DOHH2 (cell line): ENCODE measurements around the gene STPG3.

Experiments used
- H3F3A ChIP-seq: fragments of 200-600 bp; sonication (generic), shearing (Covaris generic); 2 replicates; pipeline ENCODE4 v1.6.0; 2016; ENCODE audit warnings: antibody characterized with exemption, mild to moderate bottlenecking; ENCODE audit not compliant: control insufficient read depth, insufficient read depth
- H3K27ac ChIP-seq: fragments of 200-600 bp; sonication (generic); 2 replicates; pipeline ENCODE4 v1.5.1; 2014; ENCODE audit warnings: low read depth, mild to moderate bottlenecking, low read length, moderate library complexity
- H3K27me3 ChIP-seq: fragments of 200-600 bp; sonication (generic); 2 replicates; pipeline ENCODE4 v1.6.1; 2014; ENCODE audit warnings: mild to moderate bottlenecking, low read length, mixed read lengths; ENCODE audit not compliant: control insufficient read depth
- H3K36me3 ChIP-seq: fragments of 200-600 bp; sonication (generic); 2 replicates; pipeline ENCODE4 v1.6.1; 2014; ENCODE audit warnings: mild to moderate bottlenecking, low read length, moderate library complexity, mixed read lengths; ENCODE audit not compliant: control insufficient read depth
- H3K4me1 ChIP-seq: fragments of 200-600 bp; sonication (generic); 2 replicates; pipeline ENCODE4 v1.6.1; 2014; ENCODE audit warnings: mild to moderate bottlenecking, low read length, mixed read lengths; ENCODE audit not compliant: control insufficient read depth
- H3K4me2 ChIP-seq: fragments of 200-600 bp; sonication (generic); 2 replicates; pipeline ENCODE4 v1.6.0; 2014; ENCODE audit warnings: mild to moderate bottlenecking, low read length, moderate library complexity
- H3K4me3 ChIP-seq: fragments of 200-600 bp; sonication (generic); 2 replicates; pipeline ENCODE4 v1.5.1; 2014; ENCODE audit warnings: mild to moderate bottlenecking, low read length, mixed read lengths
- H3K79me2 ChIP-seq: fragments of 200-600 bp; sonication (generic); 2 replicates; pipeline ENCODE4 v1.6.1; 2014; ENCODE audit warnings: mild to moderate bottlenecking, low read length, mixed read lengths; ENCODE audit not compliant: control insufficient read depth
- H3K9me2 ChIP-seq: fragments of 200-600 bp; sonication (generic); replicated peaks from 2 replicates; pipeline ENCODE4 v1.6.1; 2014; ENCODE audit warnings: mild to moderate bottlenecking, low read length, mixed read lengths; ENCODE audit not compliant: control insufficient read depth
- H3K9me3 ChIP-seq: fragments of 200-600 bp; sonication (generic); 2 replicates; pipeline ENCODE4 v1.6.1; 2014; ENCODE audit warnings: antibody characterized with exemption, low read length, mixed read lengths; ENCODE audit not compliant: control insufficient read depth, insufficient read depth
- H4K20me1 ChIP-seq: fragments of 200-600 bp; sonication (generic); 2 replicates; pipeline ENCODE4 v1.6.0; 2014; ENCODE audit warnings: low read depth, mild to moderate bottlenecking, antibody characterized with exemption, low read length, moderate library complexity; ENCODE audit not compliant: control insufficient read depth, insufficient read depth
- EZH2phosphoT487 ChIP-seq: fragments of 200-600 bp; sonication (generic); IDR thresholded peaks from 2 replicates; pipeline ENCODE4 v1.6.1; 2017; ENCODE audit warnings: borderline replicate concordance, mild to moderate bottlenecking, antibody characterized with exemption, low read length, moderate library complexity, mixed read lengths
- TF ChIP-seq, protein P1 (sequence below): fragments of 200-600 bp; sonication (generic); IDR thresholded peaks from one replicate; pipeline ENCODE4 v1.5.1; 2014; ENCODE audit warnings: antibody characterized with exemption, mild to moderate bottlenecking, low read depth, low read length; ENCODE audit not compliant: poor library complexity, severe bottlenecking

The STPG3 gene

DNA sequence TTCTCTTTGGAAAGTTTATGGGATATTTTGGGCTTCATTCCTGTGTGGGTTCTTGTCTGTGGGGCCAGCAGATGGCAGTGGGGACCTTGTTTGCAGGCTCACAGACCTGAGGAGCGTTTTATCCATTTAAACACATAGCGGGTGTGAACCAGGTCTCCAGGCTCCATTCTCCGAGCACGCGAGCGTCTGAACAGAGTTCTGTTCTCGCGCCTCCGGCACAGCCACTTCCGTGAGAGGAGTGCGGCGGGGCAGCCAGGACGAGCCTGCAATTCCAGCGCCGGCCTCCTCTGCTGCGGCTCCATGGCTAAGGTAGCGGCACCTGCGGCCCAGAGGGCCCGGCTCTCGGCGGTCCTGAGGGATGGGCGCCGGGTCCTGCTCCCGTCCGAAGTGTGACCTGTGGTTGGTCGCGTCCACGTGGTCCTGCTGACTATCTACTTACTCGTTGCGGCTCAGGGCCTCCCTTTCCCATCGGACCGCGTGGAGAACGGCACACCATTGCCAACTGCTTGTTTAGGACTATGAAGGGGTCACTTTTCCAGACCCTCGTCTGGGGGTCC lies 43.7 kb downstream of the STPG3 start:
- H3K79me2 ChIP-seq, result peaks cover under 1% of the 10 kb centered on the region
- peaks cover 10% of the 10 kb centered on the region for H3F3A ChIP-seq
- 0 out of 2 replicates have a peak, but pooled peaks cover 3% of the 10 kb centered on the region for H3K27me3 ChIP-seq
- H3K9me3 ChIP-seq, result peaks cover 6% of the 10 kb centered on the region; the same call in 1 of the 2 replicates
- TF ChIP-seq EZH2phosphoT487, result no peak
- TF ChIP-seq, protein P1, sequence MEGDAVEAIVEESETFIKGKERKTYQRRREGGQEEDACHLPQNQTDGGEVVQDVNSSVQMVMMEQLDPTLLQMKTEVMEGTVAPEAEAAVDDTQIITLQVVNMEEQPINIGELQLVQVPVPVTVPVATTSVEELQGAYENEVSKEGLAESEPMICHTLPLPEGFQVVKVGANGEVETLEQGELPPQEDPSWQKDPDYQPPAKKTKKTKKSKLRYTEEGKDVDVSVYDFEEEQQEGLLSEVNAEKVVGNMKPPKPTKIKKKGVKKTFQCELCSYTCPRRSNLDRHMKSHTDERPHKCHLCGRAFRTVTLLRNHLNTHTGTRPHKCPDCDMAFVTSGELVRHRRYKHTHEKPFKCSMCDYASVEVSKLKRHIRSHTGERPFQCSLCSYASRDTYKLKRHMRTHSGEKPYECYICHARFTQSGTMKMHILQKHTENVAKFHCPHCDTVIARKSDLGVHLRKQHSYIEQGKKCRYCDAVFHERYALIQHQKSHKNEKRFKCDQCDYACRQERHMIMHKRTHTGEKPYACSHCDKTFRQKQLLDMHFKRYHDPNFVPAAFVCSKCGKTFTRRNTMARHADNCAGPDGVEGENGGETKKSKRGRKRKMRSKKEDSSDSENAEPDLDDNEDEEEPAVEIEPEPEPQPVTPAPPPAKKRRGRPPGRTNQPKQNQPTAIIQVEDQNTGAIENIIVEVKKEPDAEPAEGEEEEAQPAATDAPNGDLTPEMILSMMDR, result peak; percentile 40
- peaks cover 45% of the 10 kb centered on the region for H3K4me1 ChIP-seq
- H3K9me2 ChIP-seq, result no peaks in the 10 kb centered on the region
- no peak overlapping the region for H3K27ac ChIP-seq
- peaks cover 9% of the 10 kb centered on the region; the same call in 1 of the 2 replicates for H4K20me1 ChIP-seq
- peak overlapping the region; percentile 62 for H3K4me2 ChIP-seq
- peak overlapping the region; percentile 42 for H3K4me3 ChIP-seq
- peaks cover 3% of the 10 kb centered on the region; the same call in 1 of the 2 replicates for H3K36me3 ChIP-seq

DNA sequence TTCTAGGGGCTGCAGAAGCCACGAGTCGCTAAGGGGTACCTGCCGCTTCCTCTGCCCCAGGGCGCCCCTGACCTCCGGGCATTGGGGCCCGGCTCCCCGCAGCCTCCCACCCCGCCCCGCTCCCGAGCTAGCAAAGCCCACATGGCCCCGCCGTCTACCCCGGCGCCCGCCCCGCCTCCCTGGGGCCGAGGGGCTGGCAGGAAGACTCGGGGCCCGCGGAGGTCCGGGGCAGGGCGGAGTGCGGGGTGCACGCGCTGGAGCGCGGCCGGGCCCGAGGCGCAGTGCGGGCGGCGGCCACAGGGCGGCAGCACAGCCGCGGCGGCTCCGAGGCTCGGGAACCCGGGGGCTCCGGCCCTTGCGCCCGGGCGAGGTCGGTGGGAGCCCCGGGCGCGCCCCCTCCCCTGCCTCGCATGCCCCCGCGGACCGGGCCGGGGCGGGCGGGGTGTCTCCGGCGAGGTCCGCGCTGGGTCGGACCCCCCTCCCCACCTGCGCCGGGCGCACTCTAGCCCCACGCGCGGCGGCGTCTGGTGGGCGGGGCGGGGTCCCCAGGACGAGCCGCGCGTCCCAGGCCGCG lies 44.2 kb downstream of the STPG3 start:
- H3K36me3 ChIP-seq, result peaks cover 3% of the 10 kb centered on the region; the same call in 1 of the 2 replicates
- H3K4me3 ChIP-seq, result peak overlapping the region; percentile 52
- peak overlapping the region; percentile 62 for H3K4me2 ChIP-seq
- peaks cover 3% of the 10 kb centered on the region; the same call in 1 of the 2 replicates for H3K27me3 ChIP-seq
- TF ChIP-seq, protein P1, result peak; percentile 17
- no peak for TF ChIP-seq EZH2phosphoT487
- peaks cover 13% of the 10 kb centered on the region for H3F3A ChIP-seq
- H3K27ac ChIP-seq, result no peak overlapping the region
- peaks cover 13% of the 10 kb centered on the region; the same call in 1 of the 2 replicates for H4K20me1 ChIP-seq
- H3K4me1 ChIP-seq, result peaks cover 50% of the 10 kb centered on the region
- H3K9me2 ChIP-seq, result no peaks in the 10 kb centered on the region
- H3K9me3 ChIP-seq, result peaks cover 6% of the 10 kb centered on the region; the same call in 1 of the 2 replicates
- H3K79me2 ChIP-seq, result peaks cover 5% of the 10 kb centered on the region

DNA sequence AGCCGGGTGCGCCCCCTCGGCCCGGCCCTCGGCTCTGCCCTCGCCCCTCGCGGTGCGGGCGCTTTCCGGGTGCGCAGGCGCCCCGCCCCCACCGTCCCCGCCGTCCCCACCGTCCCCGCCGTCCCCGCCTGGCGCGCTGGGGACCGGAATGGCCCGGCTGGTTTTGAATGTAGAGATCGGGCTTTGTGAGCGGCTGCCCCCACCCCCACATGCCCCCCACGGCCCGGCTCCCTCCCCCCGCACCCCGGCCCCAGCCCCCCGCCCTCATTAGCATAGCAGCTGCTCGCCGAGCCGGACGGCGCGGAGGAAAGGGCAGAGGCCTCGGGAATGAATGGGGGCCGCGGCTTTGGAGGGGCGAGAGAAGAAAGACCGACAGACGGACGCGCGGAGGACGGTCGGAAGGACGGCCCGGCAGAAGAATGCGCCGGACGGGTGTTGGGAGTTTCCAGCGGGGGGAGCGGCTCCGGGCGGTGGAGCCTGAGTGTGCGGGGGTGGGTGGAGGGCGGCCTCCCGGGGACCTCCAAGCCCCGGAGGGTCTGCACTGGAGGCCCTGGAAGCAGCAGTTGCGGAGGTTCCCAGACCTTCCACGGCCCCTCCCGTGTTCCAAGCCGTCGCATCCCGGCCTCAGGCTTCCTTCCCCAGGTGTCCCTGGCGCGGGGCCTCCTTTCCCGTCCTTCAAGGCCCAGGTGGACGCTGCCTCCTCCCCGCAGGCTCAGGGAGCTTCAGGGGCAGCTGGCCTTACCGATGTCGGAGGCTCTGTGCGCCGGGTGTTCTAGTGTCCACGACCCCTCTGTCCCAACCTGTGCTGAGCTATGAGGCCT lies 45.0 kb downstream of the STPG3 start:
- no peak overlapping the region for H3K27ac ChIP-seq
- H3K4me1 ChIP-seq, result peaks cover 57% of the 10 kb centered on the region
- peak overlapping the region; percentile 62; the same call in 1 of the 2 replicates for H3K4me2 ChIP-seq
- no peak for TF ChIP-seq EZH2phosphoT487
- TF ChIP-seq, protein P1, result no peak
- H3K79me2 ChIP-seq, result peaks cover 12% of the 10 kb centered on the region
- H3K9me2 ChIP-seq, result no peaks in the 10 kb centered on the region
- H3K27me3 ChIP-seq, result peaks cover 9% of the 10 kb centered on the region
- H4K20me1 ChIP-seq, result peaks cover 13% of the 10 kb centered on the region; the same call in 1 of the 2 replicates
- H3F3A ChIP-seq, result peaks cover 13% of the 10 kb centered on the region
- peaks cover 6% of the 10 kb centered on the region; the same call in 1 of the 2 replicates for H3K9me3 ChIP-seq
- H3K36me3 ChIP-seq, result peaks cover 3% of the 10 kb centered on the region; the same call in 1 of the 2 replicates
- H3K4me3 ChIP-seq, result peak overlapping the region; percentile 52
